ENCODE results near the gene CASKIN2.

Gene CASKIN2

GRCh38 chr17:75503976-75504346 is 11.4 kb downstream of the CASKIN2 start:
- no peak for DNase-seq

DNA sequence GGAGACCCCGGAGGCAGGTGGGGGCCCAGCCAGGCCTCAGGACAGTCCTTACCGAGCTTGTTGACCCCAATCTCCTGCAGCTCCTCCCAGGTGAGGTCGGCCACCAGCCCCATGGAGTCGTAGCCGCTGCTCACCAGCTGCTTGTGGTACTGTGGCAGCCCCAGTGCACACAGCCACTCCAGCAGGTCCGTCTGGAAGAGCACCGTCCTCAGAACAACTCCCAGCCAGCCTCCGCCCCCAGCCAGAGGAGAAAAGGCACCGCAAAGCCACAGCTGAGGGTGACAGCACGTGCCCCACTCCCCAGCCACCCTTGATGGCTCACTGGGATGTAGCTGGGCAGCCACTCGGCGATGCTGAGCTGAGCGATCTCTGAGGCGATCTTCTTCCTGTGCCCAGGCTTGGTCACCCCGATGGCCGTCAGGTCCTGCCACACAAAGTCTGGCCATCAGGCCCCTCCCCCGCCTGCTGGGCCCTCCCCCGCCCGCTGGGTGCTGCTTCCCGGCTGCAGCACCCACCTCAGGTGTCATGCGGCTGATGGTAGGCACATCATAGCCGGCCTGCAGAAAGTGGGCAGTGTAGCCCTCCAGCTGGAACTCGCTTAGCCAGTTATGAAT is 11.9 kb downstream of the CASKIN2 start:
- no peak for DNase-seq

DNA sequence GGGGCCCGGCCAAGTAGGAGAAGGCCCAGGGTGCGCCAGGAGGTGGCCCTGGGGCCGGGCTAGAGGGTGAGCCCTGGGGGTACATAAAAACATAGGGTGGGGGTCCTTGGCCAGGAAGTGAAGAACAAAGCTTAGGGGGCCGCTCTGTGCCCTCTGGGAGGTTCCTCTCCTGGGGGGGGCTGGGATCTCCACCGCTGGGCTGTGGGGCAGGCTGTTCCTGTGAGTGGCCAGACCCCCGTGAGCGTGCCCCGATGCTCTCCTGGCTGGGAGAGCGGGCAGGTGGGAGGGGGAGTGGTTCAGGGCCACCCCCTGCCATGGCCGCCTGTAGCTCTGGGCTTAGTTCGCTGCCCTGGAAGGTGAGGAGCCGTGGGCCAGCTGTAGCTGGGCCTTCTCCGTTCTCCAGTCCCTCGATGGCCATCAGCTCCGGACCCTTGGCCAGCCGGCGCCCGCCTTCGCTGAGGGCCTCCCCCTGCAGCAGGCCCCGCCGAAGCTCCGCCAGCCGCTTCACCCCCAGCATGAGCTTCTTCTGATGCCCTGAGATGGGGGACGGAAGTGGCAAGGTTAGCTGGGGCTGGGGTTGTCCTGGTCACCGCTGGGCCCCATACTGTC is 12.5 kb downstream of the CASKIN2 start:
- DNase-seq = no peak

GRCh38 chr17:75502072-75502720 is 13.1 kb downstream of the CASKIN2 start:
- DNase-seq = no peak

GRCh38 chr17:75501378-75502071 is 13.8 kb downstream of the CASKIN2 start:
- DNase-seq = no peak

DNA sequence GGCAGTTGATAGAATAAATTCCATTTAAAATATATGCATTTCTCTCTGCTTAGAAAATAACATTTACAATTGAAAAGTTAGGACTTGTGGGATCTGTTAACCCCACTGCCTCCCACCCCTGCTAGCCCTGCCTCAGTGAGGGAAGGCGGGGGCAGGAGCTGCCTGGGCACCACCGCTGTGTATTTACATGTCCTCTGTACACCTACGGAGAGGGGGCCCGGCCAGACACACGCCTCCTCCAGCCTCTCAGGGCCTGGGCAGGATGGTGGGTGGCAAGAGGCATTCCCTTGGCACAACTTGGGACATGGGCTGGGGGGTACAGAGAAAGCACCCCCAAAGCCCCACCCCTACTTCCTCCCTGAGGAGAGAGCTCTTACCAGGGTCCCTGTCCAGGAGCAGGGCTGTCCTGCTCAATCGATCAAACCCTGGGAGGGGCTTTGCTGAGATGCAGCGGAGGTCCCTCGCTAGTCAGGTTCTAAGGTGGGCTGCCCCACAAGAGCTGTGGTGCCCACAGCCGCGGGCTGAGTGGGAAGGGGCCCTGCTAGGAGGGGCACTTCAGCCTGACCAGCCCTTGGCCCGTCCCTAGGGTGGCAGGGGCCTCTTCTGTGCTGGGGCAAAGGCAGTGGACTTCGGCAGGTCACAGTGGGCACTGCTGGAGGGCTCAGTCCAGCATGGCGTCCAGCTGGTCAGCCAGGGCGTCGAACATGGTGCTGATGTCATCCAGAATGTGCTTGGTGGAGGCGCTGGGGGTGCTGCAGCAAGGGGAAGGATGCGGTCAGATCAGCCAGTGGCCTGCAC is 14.7 kb downstream of the CASKIN2 start:
- DNase-seq = no peak

GRCh38 chr17:75499313-75500022 is 15.9 kb downstream of the CASKIN2 start:
- no peak for DNase-seq

- DNase-seq = no peak
Observed at GRCh38 chr17:75498726-75499213, 16.6 kb downstream of the CASKIN2 start.

DNA sequence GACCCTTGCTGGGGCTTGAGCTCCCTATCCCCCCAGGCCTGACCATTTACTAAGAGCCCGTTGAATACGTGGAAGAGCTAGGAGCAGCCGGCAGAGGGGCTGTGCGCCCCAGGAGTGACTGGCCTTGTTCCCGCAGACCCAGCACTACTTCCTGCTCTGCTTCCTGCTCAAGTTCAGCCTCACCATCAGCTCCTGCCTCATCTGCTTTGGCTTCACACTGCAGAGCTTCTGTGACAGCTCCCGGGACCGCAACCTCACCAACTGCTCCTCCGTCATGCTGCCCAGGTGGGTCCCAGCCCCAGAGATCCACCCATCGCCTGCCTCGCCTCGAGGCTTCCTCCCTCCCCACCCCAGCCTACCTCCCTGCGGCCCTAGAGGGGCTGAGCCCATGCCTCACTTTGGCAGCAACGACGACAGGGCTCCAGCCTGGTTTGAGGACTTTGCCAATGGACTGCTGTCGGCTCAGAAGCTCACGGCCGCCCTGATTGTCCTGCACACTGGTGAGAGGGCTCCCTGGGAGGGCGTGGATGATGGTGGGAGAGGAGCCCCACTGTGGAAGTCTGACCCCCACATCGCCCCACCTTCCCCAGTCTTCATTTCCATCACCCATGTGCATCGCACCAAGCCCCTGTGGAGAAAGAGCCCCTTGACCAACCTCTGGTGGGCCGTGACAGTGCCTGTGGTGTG is 17.2 kb downstream of the CASKIN2 start:
- DNase-seq = no peak

DNA sequence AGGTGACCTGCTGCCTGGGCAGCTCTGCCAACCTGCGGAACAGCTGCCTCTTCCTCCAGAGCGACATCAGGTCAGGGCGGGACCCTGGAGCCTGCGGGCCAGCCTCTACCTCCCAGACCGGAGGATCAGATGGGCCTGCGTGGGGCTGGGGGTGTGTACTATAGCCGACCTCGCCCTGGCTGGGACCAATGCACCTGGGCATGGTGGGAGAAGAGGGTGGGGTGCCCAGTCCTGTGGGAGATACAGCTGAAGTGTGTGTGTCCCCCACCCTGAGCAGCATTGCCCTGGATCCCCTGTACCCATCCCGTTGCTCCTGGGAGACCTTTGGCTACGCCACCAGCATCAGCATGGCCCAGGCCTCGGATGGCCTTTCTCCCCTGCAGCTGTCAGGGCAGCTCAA is 19.3 kb downstream of the CASKIN2 start:
- DNase-seq = no peak

DNA sequence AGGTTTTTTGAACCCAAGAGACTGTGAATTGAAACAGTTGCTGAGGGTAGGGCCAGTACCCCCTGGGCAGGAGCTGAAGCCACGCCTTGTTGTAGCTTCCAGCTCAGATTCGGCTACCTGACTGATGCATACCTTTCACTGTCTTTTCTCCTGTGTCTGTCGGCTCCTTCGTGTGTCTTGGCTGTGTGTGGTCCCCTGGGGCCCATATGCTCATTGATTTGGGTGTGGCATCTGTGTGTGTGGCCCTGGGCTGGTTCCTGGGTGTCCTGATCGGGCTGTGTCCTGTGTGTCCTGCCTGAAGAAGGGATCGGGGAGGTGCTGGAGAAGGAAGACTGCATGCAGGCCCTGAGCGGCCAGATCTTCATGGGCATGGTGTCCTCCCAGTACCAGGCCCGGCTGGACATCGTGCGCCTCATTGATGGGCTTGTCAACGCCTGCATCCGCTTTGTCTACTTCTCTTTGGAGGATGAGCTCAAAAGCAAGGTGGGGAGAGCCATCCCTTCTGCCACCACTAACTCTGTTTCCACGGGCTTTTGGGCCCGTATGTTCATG is 20.9 kb downstream of the CASKIN2 start:
- DNase-seq = no peak

DNA sequence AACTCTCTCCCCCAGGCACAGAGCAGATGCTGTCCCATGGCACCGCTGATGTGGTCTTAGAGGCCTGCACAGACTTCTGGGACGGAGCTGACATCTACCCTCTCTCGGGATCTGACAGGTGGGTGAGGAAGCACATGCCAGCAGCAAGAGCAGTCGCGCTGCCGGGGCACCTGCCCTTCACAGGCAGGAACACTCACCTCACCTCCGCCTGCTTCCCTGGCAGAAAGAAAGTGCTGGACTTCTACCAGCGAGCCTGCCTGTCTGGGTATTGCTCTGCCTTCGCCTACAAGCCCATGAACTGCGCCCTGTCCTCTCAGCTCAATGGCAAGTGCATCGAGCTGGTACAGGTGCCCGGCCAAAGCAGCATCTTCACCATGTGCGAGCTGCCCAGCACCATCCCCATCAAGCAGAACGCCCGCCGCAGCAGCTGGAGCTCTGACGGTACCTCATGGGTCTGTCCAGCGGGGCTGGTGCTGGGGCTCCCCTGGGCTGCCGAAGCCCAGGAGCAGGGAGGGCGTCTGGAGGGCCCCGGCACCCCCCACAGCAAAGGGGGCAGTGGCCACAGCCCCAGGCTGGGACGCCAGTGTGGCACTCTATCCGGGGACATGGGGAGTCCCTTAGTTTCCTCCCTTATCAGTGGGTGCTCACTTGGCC is 21.7 kb downstream of the CASKIN2 start:
- no peak for DNase-seq

- DNase-seq = no peak
Observed at GRCh38 chr17:75492555-75493168, 22.7 kb downstream of the CASKIN2 start.

- DNase-seq = no peak
Observed at GRCh38 chr17:75491680-75492079, 23.7 kb downstream of the CASKIN2 start.

DNA sequence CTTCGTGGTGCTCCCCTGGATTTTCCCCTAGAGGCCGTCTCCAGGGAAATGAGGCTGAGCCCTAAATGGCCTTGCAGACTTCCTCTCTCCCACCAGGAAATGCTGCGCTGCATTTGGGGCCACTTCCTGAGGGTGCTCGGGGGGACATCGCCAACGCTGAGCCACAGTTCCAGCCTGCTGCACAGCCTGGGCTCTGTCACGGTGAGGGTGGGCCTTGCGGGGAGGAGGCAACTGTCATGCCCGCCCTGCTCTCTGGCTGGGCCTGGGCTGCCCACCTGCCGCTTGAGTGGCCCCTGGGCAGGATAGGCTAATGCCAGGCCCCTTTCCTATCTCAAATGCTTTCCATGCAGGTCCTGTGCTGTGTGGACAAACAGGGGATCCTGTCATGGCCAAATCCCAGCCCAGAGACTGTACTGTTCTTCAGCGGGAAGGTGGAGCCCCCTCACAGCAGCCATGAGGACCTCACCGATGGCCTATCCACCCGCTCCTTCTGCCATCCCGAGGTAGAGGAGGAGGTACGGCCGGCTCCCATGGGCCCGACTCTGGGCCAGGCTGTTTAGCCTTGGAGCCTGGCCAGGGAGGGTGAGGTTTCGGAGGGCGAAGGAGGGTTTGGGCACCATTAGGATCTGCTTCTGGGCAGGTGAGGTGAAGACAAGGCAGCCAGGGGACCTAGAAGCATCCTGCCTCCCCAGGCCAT is 24.2 kb downstream of the CASKIN2 start:
- DNase-seq = no peak

GRCh38 chr17:75490173-75490743 is 25.1 kb downstream of the CASKIN2 start:
- no peak for DNase-seq

GRCh38 chr17:75489511-75489955 is 25.8 kb downstream of the CASKIN2 start:
- DNase-seq = no peak

GRCh38 chr17:75488693-75489510 is 26.4 kb downstream of the CASKIN2 start:
- DNase-seq = no peak

All from NCI-H1048 (cell line).